GM19043 (cell line): ENCODE results near the gene AFG3L2.

ENCODE experiments used
- ATAC-seq: cut with Tn5 transposase; IDR thresholded peaks from one replicate; pipeline ENCODE4 v1.9.1; 2021; ENCODE audit warnings: low read depth; ENCODE audit not compliant: unreplicated experiment

AFG3L2 gene

DNA sequence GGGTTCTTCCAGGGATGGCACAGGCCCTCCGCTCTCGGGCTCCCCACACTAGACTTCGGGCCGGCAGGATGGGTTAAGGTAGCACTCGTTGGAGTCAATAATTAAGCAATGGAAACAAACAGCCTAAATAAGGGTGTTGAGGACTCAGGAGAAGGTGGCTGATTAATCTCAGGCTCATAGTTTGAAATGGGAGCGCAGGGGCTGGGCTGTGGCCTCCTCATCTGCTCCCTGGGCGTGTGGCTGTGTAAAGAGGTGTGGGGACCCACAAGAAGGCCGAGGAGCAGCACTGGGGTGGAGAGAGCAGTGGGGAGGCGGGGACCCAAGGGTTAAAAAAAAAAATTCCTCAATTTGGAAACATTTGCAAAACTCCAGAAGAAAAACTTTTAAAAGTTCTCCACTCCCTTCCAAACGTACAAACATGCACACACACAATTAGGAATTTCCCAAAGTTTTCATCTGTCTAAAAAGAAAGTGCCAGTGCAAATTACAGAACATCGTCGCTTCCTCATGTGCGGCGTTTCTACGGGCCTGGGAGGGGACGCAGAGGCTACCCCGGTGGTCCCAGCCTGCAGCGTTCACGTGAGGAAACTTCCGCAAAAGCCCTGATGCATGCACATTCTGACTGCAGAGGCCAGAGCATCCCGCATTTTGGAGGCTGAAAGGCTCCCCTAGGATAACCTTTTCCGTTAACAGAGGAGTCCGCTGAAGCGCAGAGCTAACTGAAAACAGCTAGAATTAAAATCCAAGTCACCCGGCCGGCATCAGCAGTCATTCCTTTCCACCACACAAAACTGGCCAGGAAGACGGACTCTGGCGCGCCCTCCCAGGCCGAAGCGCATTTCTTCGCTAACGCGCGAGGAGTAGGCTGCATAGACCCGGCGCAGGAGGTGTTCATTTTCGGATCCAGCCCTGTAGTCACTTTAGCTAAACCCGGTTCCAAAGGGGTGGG lies 70.0 kb downstream of the AFG3L2 start:
- no peak for ATAC-seq

DNA sequence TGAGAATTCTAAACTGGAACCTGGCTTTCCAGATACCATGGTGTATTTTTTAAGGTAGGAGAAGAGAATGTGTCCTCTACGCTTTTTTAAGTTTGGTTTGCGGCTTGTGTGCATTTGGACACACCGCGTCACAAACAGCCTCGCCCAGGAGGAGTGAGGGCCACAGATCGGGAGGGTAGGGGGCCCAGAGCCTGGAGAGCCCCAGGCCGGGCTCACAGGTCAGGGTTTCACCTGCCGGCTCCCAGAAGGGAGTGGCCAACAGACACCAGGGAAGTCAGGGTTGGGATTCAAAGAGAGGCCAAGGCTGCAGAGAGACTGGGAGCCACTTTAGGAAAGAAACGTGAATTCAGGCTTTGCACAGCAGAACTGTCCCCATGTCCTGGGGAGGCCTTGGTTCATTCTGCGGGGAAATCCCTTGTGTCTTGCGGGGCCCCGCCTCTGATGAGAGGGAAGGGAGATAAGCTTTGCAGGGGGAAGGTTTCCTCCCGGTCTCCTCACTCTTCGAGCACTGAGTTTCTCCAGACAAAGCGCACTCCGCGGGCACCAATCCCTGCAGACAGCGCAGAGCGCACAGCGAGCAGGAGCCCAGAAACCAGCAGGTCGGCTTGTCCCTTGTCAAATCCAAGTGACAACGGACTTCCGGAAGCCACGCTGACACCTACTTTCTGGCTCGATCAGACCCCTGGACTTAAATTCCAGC lies 70.9 kb downstream of the AFG3L2 start:
- no peak for ATAC-seq

DNA sequence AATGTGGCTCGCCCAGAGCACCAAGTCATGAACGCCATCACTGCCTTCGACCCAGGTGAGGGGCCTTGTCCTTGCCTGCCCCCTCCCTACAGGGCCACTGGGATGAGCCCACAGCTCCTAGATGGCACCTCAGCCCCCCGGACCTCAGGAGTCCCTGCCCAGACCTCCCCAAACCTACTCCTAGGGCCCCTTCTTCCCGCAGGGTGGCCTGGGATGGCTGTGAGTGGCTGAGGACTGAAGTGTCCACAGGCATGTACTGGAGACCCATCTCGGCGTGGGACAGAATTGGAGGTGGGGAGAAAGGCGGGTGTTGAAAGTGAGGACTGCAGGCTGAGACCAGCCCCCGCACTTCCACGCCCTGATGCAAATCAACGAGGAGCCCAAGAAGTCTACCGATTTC lies 71.8 kb downstream of the AFG3L2 start:
- no peak for ATAC-seq

DNA sequence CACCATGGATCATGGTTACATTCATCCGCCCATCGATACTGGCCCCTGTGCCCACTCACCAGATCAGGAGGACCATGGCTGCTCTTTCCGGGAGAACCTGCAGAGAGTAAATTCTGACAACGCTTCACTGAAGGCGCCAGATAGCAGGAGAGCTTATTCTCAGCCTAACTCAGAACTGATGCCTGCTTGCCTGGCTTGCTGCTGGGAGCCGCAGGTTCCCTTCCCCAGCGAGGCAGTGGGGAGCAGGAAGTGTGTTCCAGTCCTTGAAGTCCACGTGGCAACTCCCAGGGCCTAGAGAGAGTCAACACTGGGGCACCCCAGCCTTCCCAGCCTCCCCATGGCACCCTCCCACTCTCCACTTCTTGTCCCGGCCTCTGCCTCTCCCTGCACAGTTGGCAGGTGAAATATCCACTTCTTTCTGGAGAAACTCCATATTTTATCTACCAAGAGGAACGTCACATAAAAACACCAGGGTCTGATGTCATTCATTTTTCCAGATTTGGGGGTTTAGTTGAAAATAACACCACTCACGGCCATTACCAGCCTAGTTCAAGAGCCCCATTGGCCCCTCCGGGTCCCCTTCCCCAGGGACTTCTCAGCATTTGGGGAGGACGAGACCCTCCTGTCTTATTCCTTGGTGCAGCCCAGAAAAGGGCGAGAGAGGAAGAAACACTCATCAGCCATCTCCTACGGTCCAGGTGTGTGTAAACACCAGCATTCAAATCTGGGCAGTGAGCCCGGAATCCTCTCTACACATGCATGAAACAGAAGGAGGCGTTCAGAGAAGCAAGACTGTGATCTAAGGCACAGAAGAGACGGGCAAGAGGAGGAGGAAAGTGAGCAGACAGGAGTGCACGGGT lies 72.4 kb downstream of the AFG3L2 start:
- no peak for ATAC-seq

DNA sequence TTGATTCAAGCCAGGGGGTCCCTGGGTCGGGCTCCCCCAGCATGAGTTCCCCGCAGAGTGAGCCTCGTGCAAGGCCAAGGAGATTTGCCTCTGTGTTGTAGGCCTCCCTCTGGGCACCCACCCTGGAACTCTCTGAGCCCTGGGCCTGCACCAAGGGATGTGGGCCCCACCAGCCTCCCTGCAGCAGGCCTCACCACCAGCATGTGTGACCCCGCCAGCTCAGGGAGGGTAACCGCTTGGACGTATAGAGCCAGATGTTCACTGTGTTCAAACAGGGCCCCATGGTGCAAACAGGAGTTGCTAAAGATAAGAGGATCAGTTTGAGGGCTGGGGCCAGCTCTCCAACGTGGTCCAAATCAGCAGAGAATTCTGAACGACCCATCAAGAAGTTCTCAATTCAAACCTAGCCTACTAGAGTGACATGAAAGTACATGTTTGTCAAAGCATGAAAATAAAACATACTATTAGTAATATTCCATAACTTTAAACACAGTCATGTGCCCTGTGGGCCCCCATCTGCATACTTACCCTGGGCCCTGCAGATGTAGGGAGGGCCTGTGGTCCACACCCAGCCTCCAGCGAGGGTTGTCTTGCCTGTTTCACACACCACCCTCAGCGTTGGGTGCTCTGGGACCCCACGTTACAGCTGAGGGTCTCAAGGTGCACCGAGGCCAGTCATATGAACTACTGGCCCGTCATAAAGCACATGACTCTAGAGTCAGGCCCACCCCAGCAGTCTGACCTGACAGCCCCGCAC lies 74.5 kb downstream of the AFG3L2 start:
- ATAC-seq: no peak

DNA sequence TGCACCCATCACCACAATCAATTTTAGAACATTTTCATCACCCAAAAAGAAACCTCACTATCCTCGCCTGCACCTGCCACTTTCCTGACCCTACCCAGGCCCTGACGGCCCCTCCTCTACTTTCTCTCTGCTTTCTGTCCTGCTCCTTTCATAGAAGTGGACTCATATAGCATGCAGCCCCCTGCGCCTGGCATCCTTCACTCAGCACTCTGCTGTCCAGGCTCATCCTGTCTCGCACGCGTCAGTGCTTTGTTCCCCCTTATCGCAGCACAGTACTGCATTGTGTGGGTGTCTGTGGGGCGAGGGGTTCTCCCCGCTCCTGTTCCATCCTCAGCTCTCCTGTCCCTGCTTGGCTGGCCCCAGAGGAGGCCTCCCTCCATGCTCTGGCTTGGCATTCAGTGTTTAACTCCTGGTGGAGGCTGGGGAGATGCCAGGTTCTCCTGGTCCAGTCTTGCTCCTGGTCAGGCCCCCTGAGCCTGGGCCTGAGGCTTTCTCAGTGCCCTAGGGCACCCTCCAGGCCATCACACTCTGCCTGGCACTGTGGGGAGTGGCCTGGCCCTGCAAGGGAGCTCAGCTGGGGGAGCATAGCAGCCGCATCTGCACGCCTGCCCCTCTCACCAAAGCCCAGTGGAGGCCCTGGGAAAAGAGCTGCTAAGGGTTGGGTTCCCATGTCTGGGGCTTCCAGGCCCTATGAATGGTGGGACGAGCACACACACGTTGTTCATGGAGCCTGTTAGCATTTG lies 75.6 kb downstream of the AFG3L2 start:
- ATAC-seq: no peak

DNA sequence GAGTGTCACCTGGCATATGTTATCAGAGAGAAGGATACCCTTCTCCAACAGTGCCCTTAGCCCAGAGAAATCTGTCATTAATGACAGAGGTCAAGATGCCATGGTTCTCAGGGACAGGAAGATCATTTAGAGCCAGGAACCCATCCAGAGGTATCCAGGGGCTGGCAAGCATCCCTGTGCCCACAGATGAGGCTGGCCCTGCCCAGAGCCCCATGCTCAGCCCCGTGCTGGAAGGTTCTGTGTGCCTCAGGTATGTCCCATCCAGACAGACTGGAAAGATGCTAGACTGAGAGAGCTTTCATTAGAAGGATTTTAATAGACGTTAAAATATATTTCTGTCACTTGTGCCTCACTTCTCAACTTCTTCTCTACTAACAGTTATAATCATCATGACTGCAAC lies 77.2 kb downstream of the AFG3L2 start:
- ATAC-seq: no peak

DNA sequence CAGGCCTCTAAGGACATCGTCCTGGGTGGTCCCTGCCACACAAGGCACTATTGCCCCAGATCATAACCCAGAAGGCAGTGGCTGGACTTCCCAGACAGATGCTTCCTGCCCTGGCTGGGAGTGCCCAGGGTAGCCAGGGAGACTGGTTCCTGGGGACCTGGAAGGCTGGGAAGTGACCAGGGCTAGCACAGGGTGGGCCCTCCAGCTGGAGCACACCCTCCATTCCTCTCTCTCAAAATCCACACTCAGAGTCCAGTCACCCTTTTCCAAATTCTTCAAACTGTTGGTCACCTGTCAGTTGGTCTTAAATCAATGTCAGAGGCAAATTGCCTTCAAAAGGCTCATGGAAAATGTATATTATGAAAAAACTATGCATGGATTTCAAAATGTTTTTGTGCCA lies 80.6 kb downstream of the AFG3L2 start:
- no peak for ATAC-seq

DNA sequence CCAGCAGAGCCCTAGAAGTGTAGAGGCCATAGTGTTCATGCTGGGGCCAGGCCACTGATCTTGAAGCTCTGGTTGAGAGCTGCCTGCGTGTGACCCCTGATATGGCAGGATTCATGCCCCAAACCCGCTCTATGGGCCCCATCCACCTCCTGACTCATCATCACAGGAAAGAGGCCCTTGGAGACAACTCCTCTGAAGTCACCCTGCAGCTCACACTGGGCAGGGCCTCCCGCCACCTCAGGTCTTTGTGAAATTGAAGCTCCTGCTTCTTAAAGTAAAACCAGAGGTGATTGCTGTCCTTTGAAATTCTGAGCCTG lies 81.0 kb downstream of the AFG3L2 start:
- ATAC-seq: no peak

DNA sequence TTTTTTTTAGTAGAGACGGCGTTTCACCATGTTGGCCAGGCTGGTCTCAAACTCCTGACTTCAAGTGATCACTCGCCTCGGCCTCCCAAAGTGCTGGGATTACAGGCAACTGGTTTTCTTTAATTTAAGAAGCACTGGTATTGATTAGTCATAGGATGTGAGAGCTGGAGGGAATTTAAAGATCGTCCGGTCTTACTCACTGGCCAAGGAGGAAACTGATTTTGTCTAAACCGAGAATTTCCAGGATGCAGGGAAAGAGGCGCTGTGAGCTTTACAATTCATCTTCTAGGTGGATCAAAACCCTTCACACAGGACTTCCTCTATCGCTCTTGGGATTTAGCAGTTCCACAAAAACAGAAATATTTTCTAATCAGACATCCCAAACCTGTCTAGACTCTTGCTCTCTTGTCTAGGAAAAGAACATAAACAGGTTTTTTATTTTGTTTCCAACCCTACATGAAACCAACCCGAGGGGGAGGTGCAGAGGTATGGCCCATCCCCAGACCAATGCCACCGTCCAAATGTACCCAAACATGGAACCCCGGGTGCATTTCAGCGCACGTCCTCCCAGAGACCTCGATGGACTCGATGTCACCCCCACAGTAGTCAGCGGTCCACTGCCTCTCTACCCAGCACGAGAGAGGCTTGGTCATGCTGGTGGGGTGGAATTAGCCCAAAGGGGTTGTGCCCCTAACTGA lies 81.5 kb downstream of the AFG3L2 start:
- no peak for ATAC-seq

DNA sequence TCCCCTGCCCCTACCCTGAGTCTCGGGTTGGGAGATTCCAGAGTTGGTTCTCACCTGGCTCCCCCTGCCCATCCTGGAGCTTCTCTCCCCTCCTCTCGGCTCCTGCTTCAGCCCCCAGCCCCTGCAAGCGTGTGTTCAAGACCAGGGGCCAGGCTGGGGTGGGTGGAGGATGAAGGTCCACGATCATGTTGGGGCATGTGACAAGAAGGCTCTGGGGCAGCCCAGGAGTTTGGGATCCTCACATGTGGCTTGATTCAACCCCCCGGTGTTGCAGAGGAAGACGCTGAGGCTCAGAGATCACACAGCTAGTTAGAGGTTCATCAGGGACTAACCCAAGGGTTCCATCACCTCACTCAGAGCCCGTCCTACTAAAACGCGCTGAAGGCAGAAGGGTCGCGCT lies 83.2 kb downstream of the AFG3L2 start:
- ATAC-seq: no peak

DNA sequence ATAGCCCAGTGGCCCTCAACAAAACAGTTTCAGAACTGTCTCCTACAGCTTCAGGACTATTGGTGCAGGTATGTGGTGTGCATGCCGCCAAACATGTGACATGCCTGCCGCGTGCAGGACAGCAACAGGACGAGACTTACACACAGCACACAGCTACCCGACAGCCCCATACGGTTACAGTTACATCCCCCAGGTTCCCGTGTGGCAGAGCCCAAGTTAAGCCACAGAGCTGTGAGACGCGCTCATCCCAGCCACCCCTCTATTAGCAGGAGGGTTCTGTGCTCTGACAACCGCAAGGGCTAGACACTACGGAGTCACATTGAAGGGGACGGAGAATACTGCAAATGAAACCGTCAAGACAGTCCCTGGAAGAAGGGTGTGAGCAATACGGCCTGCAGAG lies 85.3 kb downstream of the AFG3L2 start:
- no peak for ATAC-seq

DNA sequence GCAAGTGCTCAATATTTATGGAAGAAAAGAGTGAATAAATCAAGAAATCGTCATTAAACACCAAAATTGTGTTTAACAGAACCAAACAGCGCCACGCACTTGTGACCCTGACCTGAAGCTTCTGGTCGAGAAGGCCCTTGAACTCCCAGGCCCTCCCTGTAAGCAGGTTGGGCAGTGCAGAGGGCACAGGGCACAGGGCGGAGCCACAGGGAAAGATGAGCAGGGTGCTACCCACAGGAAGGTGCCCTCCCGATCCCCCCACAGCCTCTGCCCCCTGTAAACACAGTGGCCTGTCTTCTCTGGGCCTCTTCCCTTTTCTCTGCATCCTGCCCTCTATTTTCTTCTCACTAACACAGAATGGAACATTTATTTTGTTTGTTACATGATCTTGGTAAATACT lies 85.9 kb downstream of the AFG3L2 start:
- no peak for ATAC-seq

DNA sequence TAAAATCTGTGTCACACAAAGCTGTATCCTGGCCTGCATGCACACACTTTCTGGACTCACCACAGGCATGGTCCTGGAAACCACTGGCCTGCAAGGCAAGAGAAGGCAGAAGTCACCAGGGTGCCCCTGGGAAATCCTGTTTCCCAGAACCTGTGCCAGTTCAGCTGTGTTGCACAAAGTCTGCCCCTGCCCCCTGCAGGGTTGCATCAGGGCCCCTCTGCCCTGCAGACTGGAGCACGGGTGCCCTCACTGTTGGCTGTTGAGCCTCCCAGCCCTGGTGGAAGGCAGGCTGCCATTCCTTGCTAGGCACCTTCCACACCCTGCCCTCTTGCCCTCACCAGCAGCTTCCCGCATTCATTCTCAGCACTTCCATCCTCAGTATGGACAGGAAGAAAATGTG lies 86.9 kb downstream of the AFG3L2 start:
- ATAC-seq: no peak

DNA sequence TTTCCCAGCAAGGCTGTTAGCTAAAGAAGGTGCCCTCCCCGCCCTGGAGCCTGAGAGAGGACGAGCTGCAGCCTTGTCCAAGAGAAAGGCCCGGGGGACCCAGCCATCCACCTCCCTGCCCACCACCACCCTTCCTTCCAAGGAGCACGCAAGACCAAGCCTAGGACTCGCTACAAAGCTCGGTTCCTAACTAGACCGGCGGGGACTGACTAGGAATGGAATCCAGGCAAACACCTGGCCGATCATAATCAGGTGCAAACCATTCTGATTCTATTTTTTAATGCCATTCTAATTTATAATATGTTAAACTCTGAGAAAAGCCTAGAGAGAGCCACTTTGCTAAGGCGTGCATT lies 88.6 kb downstream of the AFG3L2 start:
- ATAC-seq: no peak

DNA sequence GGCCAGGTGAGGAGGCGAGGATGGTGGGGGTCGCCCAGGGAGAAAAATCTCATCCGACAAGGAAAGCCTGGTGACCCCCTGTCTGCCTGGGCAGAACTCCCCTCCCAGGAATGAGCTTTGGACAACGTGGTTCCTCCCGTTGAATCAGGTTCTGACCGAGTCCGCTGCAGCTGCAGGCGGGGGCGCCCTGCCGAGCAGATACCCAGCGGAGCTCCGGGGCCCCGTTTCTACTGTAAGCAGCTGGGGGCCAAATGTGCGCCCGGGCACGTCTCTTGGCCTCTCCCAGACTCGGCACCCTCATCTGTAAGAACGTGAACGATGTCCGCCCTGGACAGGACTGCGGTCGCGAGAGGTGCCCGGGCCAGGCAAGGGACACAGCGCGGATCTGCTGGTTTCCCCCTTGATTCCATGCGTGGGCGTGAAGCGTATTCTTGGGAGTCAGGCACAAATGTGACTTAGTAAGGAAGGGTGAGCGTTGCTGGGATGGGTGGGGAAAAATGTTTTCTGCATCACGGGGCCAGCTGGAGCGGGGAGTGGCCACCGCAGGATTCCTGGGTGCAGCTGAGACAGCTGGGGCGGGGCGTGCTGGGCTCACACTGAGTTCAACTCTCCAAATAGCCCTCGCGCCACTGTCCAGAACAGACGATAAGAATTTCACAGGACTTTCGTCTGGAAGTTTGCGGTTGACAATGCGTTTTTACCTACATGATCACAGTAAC lies 89.2 kb downstream of the AFG3L2 start:
- no peak for ATAC-seq

DNA sequence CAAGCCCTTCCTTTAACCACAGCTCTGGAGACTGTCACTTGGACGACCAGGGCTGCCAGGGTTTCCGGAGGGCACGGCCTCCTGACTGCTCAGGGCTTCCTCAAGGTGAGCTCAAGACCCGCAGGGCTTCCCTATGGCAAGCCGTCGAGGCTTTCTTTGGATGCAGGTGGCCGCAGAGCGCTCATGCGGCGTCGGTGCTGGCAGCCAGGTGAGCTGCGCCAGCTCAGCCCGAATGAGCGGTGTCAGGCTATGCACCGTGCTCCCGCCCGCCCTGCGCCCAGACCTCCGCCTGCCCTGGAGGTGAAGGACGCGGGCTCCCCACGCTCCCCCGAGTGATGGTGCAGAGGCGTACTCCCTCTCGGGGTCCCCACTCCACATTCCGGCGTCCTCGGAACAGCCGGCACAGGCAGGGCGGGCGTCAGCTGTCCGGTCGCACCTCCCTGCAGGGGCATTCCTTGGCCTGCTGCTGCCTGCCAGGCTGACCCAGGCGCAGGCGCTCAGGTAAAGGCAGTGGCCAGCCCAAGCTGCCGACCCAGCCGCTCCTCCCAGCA lies 89.8 kb downstream of the AFG3L2 start:
- no peak for ATAC-seq

DNA sequence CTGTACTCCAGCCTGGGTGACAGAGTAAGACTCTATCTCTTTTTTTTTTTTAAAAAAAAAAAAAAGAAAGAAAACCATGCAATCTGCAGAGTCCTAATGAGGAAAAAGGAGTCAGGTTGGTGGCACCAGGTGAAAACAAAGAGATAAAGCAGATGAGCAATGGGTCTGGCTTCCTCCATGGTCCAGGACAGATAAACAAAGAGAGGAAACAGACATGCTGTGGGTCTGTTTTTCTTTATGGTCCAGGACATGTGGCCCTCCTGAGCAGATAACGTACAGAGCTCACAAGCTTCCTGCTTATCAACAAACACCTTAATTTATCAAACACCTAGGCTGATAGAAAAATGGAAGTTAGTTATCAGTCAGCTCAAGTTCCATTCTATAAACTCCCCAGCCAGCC lies 93.4 kb downstream of the AFG3L2 start:
- ATAC-seq: no peak
